ENCODE measurements around the gene PAGE1.

- TF ChIP-seq NFIC (IDR thresholded peaks at IDR 0.05; ENCODE audit: low read depth, low read length) (no peak), FOS (IDR thresholded peaks at IDR 0.05; ENCODE audit: borderline replicate concordance, extremely low read depth, insufficient read length) (no peak), CTCF (IDR thresholded peaks at IDR 0.05 in 2 of 3, conservative IDR thresholded peaks at IDR 0.05 in 1 of 3; ENCODE audit: control insufficient read depth in 2 of 3, extremely low read depth in 1 of 3, insufficient read depth in 1 of 3, low read depth in 3 of 3, low read length in 3 of 3) (no peak), EZH2 (IDR thresholded peaks at IDR 0.05; ENCODE audit: borderline replicate concordance, control insufficient read depth, low read depth, low read length) (no peak), ELK1 (IDR thresholded peaks at IDR 0.05; ENCODE audit: low read depth, low read length) (no peak), ZNF274 (IDR thresholded peaks at IDR 0.05; ENCODE audit: insufficient read depth, insufficient read length) (no peak), EP300 (IDR thresholded peaks at IDR 0.05; ENCODE audit: borderline replicate concordance in 1 of 2, control insufficient read depth in 1 of 2, low read depth in 2 of 2, low read length in 2 of 2) (no peak), NFYB (IDR thresholded peaks at IDR 0.05; ENCODE audit: insufficient read depth, low read depth, low read length) (no peak), ZSCAN29 (IDR thresholded peaks at IDR 0.05) (no peak), SREBF2 (IDR thresholded peaks at IDR 0.05; ENCODE audit: low read length) (no peak), JUNB (IDR thresholded peaks at IDR 0.05) (no peak), FOXM1 (IDR thresholded peaks at IDR 0.05; ENCODE audit: low read depth, low read length) (no peak), POLR2A (IDR thresholded peaks at IDR 0.05; ENCODE audit: low read depth, low read length) (no peak)
These were observed 31.0 kb downstream of the PAGE1 start for GRCh38 chrX:49664824-49665223.
